Activated T-cell treated with anti-CD3 and anti-CD28 coated beads, Interleukin-2, amount 50 U/mL, for 48 hours (primary cell): ENCODE results near the gene CTNNA3.
"Not testable (repeated sequence)": the region's sequence is repeated elsewhere in the genome, so short reads cannot be mapped to it uniquely, and the experiment has no call there.

ENCODE experiments used
- DNase-seq, 2 experiments: peaks; one replicate each; pipeline ENCODE4 v3.0.0-alpha.2; 2020

Gene CTNNA3

GRCh38 chr10:67599597-67599996 is 96.4 kb downstream of the CTNNA3 start:
- no peak for DNase-seq

- no peak for DNase-seq
Observed at GRCh38 chr10:67596641-67597040, 99.4 kb downstream of the CTNNA3 start.

- DNase-seq, result no peak
Observed at GRCh38 chr10:67587771-67588170, 108.2 kb downstream of the CTNNA3 start.

- DNase-seq, result no peak
Observed at GRCh38 chr10:67575532-67575931, 120.5 kb downstream of the CTNNA3 start.

GRCh38 chr10:67573484-67573883 is 122.5 kb downstream of the CTNNA3 start:
- DNase-seq, result no peak

GRCh38 chr10:67571503-67571902 is 124.5 kb downstream of the CTNNA3 start:
- no peak for DNase-seq

- DNase-seq, result not testable (repeated sequence)
Observed at GRCh38 chr10:67558311-67558710, 137.7 kb downstream of the CTNNA3 start.

- no peak for DNase-seq
Observed at GRCh38 chr10:67553254-67553653, 142.7 kb downstream of the CTNNA3 start.

- no peak for DNase-seq
Observed at GRCh38 chr10:67550838-67551402, 145.1 kb downstream of the CTNNA3 start.

- DNase-seq, result no peak
Observed at GRCh38 chr10:67550046-67550445, 145.9 kb downstream of the CTNNA3 start.

- DNase-seq, result no peak
Observed at GRCh38 chr10:67549390-67549789, 146.6 kb downstream of the CTNNA3 start.

GRCh38 chr10:67541411-67541810 is 154.6 kb downstream of the CTNNA3 start:
- DNase-seq, result no peak

- DNase-seq, result no peak
Observed at GRCh38 chr10:67539312-67539711, 156.7 kb downstream of the CTNNA3 start.

GRCh38 chr10:67537906-67538305 is 158.1 kb downstream of the CTNNA3 start:
- DNase-seq, result no peak

- no peak for DNase-seq
Observed at GRCh38 chr10:67533376-67533775, 162.6 kb downstream of the CTNNA3 start.

- not testable (repeated sequence) for DNase-seq
Observed at GRCh38 chr10:67530990-67531389, 165.0 kb downstream of the CTNNA3 start.

- DNase-seq, result no peak
Observed at GRCh38 chr10:67527351-67527750, 168.6 kb downstream of the CTNNA3 start.

- DNase-seq, result no peak
Observed at GRCh38 chr10:67521546-67521945, 174.4 kb downstream of the CTNNA3 start.

GRCh38 chr10:67520924-67521520 is 175.0 kb downstream of the CTNNA3 start:
- DNase-seq, result peak in 1 of 2 experiments; percentile 20

GRCh38 chr10:67519434-67519833 is 176.6 kb downstream of the CTNNA3 start:
- DNase-seq, result no peak

GRCh38 chr10:67518756-67519155 is 177.2 kb downstream of the CTNNA3 start:
- no peak for DNase-seq

- no peak for DNase-seq
Observed at GRCh38 chr10:67518043-67518442, 178.0 kb downstream of the CTNNA3 start.

- DNase-seq, result no peak
Observed at GRCh38 chr10:67506757-67507091, 189.3 kb downstream of the CTNNA3 start.

GRCh38 chr10:67506083-67506756 is 189.8 kb downstream of the CTNNA3 start:
- no peak for DNase-seq
